Stimulated activated CD8-positive, alpha-beta memory T cell treated with anti-CD3 and anti-CD28 coated beads, Interleukin-15, amount 100 ng/mL, for 24 hours (primary cell): ENCODE data around the gene ASIC3.

Experiments used
- DNase-seq: peaks from one replicate; pipeline ENCODE4 v3.0.0-alpha.2; 2020; ENCODE audit warnings: low read depth

ASIC3 gene

DNA sequence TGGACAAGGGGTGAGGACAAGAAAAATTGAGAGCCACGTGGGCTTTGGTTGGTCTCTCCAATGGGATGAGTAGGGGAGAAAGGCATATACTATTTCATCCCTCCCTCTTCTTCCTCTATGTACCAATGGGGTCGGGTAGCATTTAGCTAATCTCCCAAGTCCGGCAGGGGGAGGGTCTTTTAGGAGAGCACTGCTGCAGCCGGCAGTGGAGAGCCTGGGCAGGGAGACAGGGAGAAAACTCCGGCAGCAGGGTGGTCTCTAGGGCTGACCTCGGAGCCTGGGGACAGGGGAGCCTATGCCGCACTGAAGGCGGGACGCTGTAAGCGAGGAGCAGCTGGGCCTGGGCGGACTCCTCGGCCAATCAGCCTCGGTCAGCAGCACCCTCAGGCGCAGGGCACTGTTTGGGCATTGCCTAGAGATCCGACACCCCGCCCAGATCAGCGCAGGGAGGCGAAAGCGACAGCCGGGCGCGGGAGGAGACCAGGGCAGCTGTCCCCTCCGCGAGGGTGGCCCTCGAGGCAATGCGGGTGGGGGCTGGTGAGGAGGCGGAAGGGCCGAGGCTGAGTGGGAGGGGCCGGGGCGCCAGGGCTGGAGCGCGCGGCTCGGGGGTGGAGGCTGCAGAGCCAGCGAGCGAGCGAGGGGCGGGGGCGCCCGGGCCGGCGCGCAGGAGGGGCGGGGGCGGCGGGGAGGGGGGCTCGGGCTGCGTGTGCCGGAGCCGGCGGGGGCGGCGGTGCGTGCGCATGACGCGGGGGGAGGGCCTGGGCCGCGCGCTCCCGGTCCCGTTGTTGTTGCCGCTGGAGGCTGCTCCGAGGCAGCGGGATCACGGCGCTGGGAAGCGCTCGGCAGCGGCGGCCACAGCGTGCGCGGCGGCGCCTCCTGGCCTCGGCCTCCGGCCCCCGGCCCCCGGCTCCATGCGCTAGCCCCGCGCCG lies 37.6 kb downstream of the ASIC3 start, which contains the start of gene AGAP3:
Gene AGAP3, plus strand, starts transcription at position 785 of the 930 bp plus-strand sequence. CDS start 267 bp downstream, outside the sequence.
- no peak for DNase-seq

DNA sequence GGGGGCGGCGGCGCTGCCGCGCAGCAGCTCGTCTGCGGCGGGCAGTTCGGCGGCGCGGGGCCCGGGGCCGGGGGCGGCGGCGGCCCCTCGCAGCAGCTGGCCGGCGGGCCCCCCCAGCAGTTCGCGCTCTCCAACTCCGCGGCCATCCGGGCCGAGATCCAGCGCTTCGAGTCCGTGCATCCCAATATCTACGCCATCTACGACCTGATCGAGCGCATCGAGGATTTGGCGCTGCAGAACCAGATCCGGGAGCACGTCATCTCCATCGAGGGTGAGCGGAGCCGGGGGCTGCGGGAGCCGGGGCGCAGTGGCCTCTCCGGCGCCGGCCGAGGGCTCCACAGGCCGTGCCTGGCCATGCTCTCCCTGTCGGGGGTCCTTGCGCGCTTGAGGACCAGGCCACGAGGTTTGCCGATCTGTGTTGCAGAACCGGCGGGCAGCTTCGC lies 38.5 kb downstream of the ASIC3 start:
- no peak for DNase-seq

DNA sequence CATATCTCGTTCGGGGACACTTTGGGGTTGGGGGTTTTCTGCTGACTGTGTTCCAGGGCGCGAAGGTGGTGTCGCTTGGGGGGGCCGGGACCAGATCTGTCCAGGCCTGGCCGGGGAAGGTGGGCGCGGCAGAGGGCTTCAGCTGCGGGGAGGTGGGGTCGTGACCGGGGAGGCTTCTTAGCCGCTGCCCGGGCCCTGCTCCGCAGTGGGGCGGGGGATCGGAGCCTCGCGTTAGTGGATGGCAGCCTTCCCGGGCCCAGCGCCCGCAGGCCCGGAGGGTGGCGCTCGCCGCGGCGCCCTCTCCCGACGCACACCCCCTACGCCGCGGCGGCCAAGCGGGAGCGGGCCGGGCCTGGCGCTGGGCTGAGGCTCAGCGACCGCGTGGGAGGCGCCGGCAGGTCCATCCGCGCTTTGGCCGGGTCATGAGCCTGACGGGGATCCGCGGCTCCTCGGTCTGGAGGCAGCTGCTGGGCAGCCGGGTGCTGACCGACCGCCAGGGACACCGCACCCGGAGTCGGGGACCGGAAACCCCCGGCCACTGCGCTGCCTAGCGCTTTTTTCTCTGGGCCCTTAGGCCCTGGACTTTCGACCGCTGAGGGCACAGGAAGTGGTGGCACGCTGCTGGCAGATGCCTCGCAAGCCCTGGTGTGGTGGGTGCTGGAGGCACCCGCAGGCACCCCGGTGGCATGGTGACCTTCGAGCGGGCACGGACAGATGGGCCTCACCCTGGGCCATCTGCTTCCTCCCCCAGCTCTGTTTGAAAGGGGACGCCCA lies 39.1 kb downstream of the ASIC3 start:
- DNase-seq: no peak

DNA sequence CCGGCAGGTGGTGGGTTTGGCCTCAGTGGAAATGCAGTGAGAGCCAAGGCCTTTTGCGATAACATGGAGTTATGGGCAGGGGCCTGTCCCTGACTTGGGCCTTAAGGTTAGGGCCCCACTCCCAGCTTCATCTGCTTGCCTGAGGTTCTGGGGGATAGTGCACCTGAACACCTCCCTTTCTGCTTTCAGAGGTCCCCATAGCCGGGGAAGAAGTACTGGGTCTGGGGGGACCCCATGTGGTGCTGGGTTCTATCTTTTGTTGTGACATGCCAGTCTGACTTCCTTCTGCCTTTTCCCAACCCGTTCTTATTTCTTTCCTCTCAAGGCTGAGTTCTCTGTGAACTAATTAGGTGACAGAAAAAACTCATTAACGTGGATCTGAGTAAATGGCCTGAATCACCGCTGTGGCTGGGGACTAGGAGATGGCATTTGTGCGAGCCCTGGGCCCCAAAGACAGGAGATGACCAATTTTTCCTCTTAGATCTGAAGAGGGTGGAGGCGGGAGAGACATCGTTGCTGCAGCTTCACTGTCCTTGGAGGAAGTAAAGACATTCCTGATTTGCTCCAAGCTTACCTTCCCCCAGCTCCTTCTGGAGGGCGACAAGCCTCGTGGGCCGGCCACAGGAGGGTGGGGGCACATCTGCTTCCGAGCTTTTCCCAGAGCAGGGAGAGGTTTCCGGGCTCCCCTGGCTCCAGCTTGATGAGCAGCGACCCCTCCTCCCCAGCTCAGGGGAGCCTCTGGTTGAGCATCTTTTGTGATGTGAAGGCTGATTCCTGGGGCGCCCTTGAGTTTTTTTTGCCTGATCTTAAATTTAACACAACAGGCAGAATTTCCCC lies 39.9 kb downstream of the ASIC3 start:
- no peak for DNase-seq

DNA sequence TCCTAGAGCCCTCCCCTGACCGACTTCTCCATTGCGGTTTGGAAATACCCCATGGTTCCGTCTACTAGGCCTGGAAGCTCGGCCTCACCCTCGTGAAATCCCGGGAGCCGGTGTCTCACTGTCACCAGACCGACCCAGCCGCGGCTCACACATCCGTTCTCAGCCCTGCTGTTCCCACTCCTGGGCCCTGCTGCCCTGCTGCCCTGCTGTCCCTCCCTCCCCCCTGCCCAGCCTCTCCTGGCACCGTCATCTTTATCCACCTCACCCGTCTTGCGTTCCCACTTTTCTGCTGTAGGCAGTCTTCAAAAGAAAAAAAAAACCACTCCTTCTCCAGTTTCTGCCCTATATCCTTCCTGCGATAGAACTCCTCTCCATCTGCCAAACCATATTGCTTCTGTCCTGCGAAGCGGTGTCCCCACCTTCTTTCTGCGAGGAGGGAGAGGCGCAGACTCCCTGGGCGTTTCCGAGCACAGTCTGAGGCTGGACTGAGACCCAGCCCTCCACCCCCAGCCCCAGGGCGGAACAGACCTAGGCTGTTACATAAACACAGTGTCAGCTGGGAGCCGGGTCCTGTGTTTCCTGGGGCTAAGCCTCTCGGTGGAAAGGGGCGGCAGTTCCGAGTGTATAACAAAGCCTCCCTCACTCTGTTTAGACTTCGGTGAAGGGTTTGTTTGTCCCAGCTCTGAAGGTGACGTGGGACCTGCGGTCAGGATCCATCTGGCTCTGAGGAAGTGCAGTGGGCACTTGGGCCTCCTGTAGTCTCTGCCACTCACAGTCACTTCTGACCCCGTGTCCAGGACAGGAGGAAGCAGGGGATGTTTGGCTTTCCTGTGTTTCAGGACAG lies 40.7 kb downstream of the ASIC3 start:
- DNase-seq: no peak

DNA sequence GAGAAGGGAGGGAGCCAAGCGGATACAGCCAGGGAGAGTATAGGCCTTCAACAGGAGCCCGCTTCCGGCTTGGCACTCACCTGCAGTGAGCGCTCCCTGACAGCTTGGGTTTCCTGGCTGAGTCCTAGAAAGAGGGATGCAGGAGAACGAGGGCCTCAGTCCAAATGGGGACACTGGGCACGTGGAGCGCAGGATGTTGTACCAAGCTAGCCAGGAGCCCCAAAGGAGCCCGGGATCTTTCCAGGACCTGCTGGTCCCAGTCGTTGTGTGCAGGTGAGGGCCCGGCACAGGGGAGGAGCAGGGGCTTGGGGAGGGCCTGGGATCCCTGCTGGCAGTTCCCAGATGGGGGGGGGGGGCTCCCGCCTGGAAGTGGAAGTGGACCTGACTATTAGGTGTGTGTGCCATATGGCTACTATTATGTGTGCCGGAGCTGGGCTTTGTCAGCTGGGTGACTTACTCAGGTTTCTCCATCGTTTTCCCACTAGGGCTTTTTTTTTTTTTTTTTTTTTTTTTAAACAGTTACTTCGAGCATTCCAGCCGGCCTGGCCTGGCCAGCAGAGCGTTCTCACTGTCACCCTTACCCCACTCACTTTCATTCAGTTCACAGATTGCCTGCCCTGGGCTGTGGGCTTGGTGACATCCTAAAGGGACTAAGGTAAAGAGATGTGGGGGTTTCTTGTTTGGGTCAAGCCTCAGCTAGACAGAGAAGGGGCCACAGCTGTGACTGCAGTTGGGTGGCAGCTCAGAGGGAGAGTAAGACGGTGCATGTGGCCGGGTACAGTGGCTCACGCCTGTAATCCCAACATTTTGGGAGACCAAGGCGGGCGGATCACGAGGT lies 41.8 kb downstream of the ASIC3 start:
- DNase-seq: no peak

DNA sequence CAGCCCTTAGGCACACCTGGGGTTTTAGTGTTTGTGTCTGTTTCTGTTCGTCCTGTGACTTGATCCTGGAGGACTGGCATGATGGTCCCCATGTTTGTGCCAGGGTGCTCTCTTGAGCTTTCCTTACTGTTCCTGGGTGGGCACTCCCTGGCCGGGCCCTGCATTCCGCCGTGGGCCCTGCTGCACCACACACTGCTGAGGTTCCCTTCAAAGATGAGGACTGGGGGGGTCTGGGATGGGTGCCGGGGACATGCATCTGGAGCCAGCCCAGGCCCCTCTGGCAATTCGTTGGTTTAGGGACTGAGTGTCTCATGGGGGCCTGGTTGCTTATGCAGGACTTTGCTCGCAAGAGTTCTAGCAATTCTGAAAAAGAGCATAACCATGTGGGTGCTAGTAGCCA lies 42.7 kb downstream of the ASIC3 start:
- DNase-seq: no peak

DNA sequence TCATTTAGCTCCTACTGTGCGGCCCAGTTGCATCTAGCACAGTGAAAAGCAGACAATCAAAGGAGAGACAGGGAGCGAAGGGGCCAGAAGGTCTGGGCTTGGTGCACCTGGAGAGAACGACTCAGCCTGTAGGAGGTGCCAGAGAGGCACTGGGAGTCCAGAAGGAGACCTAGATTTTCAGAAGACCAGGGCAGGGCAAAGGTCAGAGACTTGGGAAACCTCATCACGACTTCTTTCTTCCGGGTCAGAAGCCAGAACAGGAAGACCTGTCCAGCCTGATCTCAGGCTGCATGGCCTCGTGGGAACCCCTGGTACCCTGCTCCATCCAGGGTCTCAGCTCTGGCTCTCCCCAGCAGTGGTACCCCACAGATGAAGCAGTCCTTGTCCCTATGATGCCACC lies 43.1 kb downstream of the ASIC3 start:
- DNase-seq: no peak

DNA sequence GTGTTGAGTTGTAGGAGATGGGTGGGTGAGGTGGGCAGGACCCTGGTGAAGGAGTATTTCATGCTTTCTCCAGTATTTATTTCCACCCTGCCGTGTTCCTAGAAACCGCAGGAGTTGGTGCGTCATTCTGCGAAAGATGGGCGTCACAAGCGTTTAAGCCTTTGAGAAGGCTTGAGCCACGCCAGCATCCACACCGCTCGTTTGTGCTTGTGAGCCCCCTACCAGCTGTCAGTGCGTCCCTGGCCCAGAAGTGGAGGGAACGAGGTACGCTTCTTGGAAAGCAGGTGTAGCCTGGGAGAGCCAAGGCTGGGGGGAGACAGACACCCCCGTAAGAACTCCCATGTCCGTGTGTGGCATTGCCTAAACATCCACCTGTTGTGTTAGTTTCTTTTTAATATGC lies 43.7 kb downstream of the ASIC3 start:
- no peak for DNase-seq

DNA sequence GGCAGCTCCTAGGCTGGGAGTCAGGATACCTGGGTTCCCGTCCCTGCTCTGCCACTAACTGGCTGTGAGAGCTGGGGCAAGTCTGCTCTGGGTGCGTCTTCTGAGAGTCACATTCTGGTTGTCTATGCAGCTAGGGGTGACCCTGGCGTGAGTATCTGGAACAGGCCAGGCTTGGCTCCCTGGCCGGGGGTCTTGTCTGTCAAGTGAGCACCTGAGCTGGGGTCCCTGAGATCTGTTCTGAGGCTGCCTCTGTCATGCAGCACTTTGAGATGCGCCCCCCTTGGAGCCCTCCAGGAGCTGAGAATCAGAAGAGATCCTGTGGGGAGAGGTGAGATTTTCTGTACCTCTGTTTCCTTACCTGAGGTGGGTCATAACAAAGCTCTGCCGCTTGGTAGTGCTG lies 45.4 kb downstream of the ASIC3 start:
- DNase-seq: no peak

DNA sequence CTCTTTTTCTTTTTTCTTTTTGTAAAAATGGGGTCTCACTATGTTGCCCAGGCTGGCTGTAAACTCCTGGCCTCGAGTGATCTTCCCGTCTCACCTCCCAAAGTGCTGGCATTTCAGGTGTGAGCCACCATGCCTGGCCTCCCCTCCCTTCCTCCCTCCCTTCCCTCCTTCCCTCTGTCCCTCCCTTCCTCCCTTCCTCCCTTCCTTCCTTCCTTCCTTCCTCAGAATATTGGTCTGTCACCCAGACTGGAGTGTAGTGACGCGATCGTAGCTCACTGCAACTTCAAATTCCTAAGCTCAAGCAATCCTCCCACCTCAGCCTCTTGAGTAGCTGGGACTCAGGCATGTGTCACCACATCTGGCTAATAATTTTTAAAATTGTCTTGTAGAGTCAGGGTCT lies 46.3 kb downstream of the ASIC3 start:
- DNase-seq: no peak

DNA sequence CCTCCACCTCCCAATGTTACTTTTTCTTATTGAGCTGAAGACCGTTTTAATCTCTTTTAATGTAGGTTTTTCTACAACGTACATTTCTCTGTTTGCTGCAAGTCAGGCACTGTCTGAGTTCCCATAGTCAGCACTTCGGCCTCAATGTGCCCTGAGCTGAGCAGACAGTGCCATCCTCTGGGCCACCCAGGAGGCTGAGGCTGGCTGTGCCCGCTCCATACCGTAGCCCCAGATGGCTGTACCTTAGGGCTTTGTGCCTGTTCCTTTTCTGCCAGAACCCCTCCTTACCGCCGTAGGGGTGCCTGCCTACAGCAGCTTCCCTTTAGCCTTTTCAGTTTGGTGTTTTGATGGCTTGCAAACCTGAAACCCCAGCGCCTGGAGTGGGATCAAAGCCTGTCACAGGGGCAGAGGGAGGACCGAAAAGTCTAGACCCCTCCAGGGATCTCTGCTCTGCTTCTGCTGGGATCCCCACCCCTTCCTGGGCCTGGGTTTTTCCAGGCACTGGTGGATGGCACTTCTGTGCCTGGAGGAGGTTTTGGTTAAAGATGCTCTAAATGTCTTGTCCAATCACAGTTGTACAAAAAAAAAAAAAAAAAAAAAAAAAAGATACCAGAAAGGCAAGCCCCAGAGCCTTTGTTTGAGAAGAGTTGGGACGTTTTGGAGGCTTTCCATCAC lies 46.9 kb downstream of the ASIC3 start:
- no peak for DNase-seq

DNA sequence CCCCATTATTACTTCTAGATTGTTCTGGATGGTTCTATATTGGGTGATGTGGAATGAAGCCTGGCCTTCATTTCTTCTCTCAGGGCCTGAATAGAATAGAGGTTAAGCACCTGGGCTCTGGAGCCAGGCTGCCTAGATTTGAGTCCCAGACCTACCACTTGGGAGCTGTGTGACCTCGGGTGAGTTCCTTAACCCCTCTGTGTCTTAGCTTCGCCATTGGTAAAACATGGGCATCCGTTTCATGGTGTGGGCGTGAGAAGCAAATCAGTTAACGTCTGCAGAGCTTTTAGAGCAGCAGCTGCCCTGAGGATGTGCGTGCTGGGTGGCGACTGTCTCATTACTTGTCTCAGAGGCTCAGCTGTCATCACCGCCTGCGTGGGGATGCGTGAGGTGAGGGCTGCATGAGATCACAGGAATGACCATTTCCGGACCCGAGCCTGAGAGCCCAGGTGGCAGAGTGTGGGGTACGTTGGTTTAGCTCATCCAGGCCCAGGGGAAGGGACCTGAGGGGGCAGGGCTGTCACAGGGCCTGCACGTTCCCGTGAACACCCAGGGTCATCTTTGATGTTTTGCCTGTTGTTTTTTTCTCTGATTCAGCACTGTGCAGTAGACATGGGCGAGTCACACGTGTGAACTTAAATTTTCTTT lies 47.6 kb downstream of the ASIC3 start:
- no peak for DNase-seq

DNA sequence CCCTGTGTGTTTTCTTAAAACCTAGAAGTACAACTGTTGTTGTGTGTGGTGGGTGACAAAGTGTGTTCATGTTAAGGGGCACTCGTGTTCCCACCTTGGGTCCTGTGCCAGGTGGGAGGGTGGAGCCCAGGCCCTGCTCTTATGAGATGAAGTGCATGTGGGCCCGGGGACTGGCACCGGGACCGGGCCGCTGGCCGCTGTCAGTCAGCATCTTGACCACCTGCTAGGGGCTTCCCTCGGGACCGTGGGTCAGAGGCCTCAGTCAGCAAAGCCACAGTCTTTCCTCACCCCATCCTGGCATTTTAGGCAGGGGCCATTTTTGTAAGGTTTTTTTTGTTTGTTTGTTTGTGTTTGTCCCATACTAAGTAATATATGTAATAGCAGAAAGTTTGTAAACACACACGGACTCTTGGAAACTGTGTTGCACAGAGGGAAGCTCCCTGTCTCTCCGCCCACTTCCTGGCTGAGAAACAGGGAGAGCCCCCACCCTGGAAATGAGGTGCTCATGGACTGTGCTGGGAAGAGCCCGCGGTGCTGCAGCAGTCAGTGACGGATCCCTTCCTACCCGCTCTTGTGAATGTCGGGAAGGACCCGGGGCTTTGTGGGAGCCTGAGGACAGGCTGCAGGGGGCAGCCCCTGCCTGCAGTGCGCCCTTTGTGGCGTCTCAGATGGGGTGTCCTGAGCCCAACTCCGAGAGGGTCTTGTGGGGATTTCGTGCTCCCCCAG lies 51.3 kb downstream of the ASIC3 start:
- DNase-seq: no peak

DNA sequence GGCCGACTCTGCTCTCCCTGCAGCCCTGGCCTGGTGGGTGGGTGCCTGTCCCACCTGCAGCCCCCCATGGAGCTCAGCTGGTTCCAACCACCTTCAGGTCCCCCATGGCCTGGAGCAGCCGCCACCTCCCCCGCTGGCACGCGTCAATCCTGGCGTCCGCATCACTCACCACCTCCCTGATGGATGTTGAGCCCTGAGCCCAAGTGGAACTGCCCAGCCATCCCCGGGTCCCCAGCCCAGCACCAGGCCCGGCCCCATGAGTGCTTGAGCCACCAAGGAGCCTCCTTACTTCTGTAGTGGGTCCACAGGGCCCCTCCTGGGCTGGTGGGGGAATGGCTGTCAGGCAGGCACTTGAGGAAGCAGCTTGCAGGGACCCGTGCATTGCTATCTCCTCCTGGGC lies 52.6 kb downstream of the ASIC3 start:
- no peak for DNase-seq

DNA sequence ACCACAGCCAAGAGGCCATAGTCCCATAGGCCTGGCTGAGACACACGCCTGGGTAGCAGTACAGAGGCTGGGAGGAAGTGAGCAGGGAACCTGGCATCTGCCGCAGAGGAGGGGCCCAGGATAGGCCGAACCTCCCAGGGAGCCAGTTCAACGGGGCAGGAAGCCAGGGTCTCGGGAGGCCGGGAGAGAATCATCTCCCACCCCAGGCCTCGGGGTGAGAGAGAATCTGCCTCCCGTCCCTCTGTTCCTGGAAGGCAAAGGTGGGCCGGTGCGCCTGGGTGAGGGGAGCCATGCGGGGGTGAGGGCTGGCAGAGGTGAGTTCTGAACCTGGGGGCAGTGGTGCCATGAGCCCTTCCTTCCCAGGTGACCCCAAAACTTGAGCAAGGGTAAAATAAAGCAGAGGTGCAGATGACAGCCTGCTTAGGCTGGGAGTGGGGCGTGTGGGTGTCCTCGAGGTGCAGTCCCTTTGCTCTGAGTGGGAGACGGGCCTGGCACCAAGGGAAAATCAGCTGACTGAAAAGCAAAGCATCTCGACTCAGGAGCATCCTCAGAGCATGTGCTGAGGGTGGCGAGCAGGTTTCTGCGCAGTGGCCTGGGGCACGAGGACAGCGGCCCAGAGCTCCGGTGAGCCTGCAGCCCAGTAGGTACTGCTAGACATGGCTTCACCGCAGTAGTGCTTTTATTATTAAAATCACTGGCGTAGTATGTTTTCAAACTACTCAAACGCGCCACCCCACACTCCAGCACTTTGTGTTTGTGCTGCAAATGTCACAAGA lies 53.5 kb downstream of the ASIC3 start:
- DNase-seq: no peak
